Stimulated activated CD8-positive, alpha-beta memory T cell treated with anti-CD3 and anti-CD28 coated beads, Interleukin-7, amount 100 ng/mL, for 48 hours (primary cell): ENCODE measurements around the gene RRP15.

Source experiments
- DNase-seq, 2 donors: peaks; one replicate each; pipeline ENCODE4 v3.0.0-alpha.2; 2020; ENCODE audit warnings: low read depth in 1 of 2; ENCODE audit errors: extremely low read depth in 1 of 2

Gene RRP15

GRCh38 chr1:218357893-218358232, 72.8 kb downstream of the RRP15 start:
- no peak for DNase-seq

GRCh38 chr1:218361298-218362065, 76.4 kb downstream of the RRP15 start:
- no peak for DNase-seq

GRCh38 chr1:218362418-218363076, 77.5 kb downstream of the RRP15 start:
- DNase-seq: no peak

- no peak for DNase-seq
Measured at GRCh38 chr1:218363141-218363540, 78.0 kb downstream of the RRP15 start.

GRCh38 chr1:218364028-218364710, 79.1 kb downstream of the RRP15 start:
- no peak for DNase-seq

- DNase-seq: no peak
Measured at GRCh38 chr1:218365226-218365999, 80.3 kb downstream of the RRP15 start.

- DNase-seq: no peak
Measured at GRCh38 chr1:218366322-218367052, 81.4 kb downstream of the RRP15 start.

- DNase-seq: no peak
Measured at GRCh38 chr1:218367118-218367517, 82.0 kb downstream of the RRP15 start.

- DNase-seq: no peak
Measured at GRCh38 chr1:218368686-218369085, 83.6 kb downstream of the RRP15 start.

GRCh38 chr1:218369688-218370511, 84.8 kb downstream of the RRP15 start:
- no peak for DNase-seq

GRCh38 chr1:218371927-218372672, 87.0 kb downstream of the RRP15 start:
- DNase-seq: no peak

- DNase-seq: no peak
Measured at GRCh38 chr1:218374401-218375353, 89.6 kb downstream of the RRP15 start.

- no peak for DNase-seq
Measured at GRCh38 chr1:218376722-218377121, 91.6 kb downstream of the RRP15 start.

GRCh38 chr1:218377143-218377660, 92.1 kb downstream of the RRP15 start:
- DNase-seq: peak; percentile 49 to 54

GRCh38 chr1:218380125-218380977, 95.3 kb downstream of the RRP15 start:
- no peak for DNase-seq

GRCh38 chr1:218382261-218382660, 97.2 kb downstream of the RRP15 start:
- DNase-seq: no peak

- no peak for DNase-seq
Measured at GRCh38 chr1:218383051-218383450, 98.0 kb downstream of the RRP15 start.
